Body of pancreas (tissue), 4 donors: Measurements from ENCODE around the gene TBL1XR1.

Experiments used
- POLR2A ChIP-seq, 3 donors: fragments of 450-650 bp; IDR thresholded peaks; one replicate each; pipeline ENCODE4 v1.6.1; 2016; ENCODE audit warnings: antibody characterized with exemption in 3 of 3, mild to moderate bottlenecking in 2 of 3
- TF ChIP-seq, protein P1 (sequence below), 7 experiments: fragments of 450-650 bp in 4 of 7; fragments of 200-600 bp in 3 of 7; sonication (generic) in 3 of 7; IDR thresholded peaks; one replicate each; pipeline ENCODE4 v1.5.1; 2016 to 2019; ENCODE audit warnings: antibody characterized with exemption in 7 of 7

DNA sequence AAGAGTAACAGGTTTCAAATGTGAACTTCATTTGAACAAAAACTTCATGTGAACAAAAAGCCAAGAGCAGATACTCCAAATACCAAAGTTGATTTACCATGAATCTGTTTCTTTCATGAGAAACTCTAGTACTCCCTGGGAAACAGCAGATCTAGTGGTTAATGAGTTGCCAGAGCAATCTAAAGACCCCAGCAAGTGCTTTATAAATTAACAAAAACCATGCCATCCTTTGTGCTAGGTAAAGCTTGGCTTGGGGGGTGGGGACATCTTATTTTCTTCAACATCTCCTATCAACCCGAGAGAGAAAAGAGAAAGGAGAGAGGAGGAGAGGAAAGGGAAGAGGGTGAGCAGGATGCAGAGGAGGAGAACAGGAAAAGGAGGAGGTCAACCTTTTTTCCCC lies 100.7 kb downstream of the TBL1XR1 start:
- no peak for TF ChIP-seq POLR2A (IDR thresholded peaks at IDR 0.05)
- TF ChIP-seq, protein P1, sequence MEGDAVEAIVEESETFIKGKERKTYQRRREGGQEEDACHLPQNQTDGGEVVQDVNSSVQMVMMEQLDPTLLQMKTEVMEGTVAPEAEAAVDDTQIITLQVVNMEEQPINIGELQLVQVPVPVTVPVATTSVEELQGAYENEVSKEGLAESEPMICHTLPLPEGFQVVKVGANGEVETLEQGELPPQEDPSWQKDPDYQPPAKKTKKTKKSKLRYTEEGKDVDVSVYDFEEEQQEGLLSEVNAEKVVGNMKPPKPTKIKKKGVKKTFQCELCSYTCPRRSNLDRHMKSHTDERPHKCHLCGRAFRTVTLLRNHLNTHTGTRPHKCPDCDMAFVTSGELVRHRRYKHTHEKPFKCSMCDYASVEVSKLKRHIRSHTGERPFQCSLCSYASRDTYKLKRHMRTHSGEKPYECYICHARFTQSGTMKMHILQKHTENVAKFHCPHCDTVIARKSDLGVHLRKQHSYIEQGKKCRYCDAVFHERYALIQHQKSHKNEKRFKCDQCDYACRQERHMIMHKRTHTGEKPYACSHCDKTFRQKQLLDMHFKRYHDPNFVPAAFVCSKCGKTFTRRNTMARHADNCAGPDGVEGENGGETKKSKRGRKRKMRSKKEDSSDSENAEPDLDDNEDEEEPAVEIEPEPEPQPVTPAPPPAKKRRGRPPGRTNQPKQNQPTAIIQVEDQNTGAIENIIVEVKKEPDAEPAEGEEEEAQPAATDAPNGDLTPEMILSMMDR (IDR thresholded peaks at IDR 0.05), result no peak
